Kidney (tissue), 14 donors: ENCODE results near the gene ZNF57. TPM values are rescaled to one million over a fixed set of nuclear protein-coding genes. Genes with fewer than 3 reads are reported as not detected.

Source experiments
- DNase-seq, 5 donors: peaks; one replicate each; pipeline ENCODE4 v3.0.0-alpha.2; 2013 to 2020
- FAIRE-seq: peaks from 2 replicates; lab custom pipeline; 2012; peaks lifted over from hg19 to GRCh38; lab: Jason Lieb, UNC
- H3K27ac ChIP-seq, 2 donors: one replicate each; pipeline ENCODE4 v1.7.0; 2013; ENCODE audit warnings: low read depth in 2 of 2, low read length in 2 of 2, inconsistent platforms in 1 of 2
- H3K27me3 ChIP-seq: one replicate; pipeline ENCODE4 v1.7.1; 2013; ENCODE audit warnings: low read length, inconsistent platforms; ENCODE audit not compliant: control insufficient read depth, insufficient read depth
- H3K36me3 ChIP-seq, 3 donors: one replicate each; pipeline versions ENCODE4 v1.7.0 to v1.7.1; 2013; ENCODE audit warnings: low read length in 3 of 3, control low read depth in 1 of 3, inconsistent platforms in 1 of 3; ENCODE audit not compliant: insufficient read depth in 3 of 3, control insufficient read depth in 2 of 3
- H3K4me1 ChIP-seq, 3 donors: one replicate each; pipeline versions ENCODE4 v1.7.0 to v1.7.1; 2013; ENCODE audit warnings: low read length in 3 of 3, inconsistent platforms in 1 of 3, low read depth in 1 of 3; ENCODE audit not compliant: control insufficient read depth in 2 of 3, insufficient read depth in 2 of 3
- H3K4me3 ChIP-seq, 3 donors: one replicate each; pipeline versions ENCODE4 v1.7.0 to v1.8.1; 2013; ENCODE audit warnings: low read length in 3 of 3, control low read depth in 1 of 3, inconsistent platforms in 1 of 3
- H3K9ac ChIP-seq, 3 donors: one replicate each; pipeline versions ENCODE4 v1.7.0 to v1.7.1; 2013; ENCODE audit warnings: low read length in 3 of 3, control low read depth in 1 of 3, inconsistent platforms in 1 of 3
- H3K9me3 ChIP-seq, 3 donors: one replicate each; pipeline versions ENCODE4 v1.7.0 to v1.7.1; 2013; ENCODE audit warnings: low read length in 3 of 3, control low read depth in 1 of 3, inconsistent platforms in 1 of 3; ENCODE audit not compliant: control insufficient read depth in 2 of 3, insufficient read depth in 1 of 3
- intact Hi-C: fragments of 100-400 bp; cut with DNase I; formaldehyde crosslinking; loops from one replicate; pipeline ENCODE4 v1.11.1; 2022
- polyA plus RNA-seq: library from polyadenylated mRNA; stranded (reverse); fragments of 350-450 nt; fragmentation: Illumina TruSeq; extraction: RNeasy Lipid Tissue Mini Kit (QIAGEN cat#74804); gene quantifications from one replicate; pipeline ENCODE4 v1.2.3, GENCODE V29; 2014; ENCODE audit warnings: low read depth, low replicate concordance; ENCODE audit not compliant: insufficient read depth
- total RNA-seq: library from RNA; stranded (reverse); fragmentation: NEBNext Ultra II Directional; extraction: Animal tissue kit (Norgen Biotek cat#: 25700); gene quantifications from one replicate; pipeline ENCODE4 v1.2.1, GENCODE V29; 2021
- TF ChIP-seq, protein P1 (sequence below): IDR thresholded peaks from 3 replicates; pipeline ENCODE4 v1.5.1; 2012; ENCODE audit warnings: mild to moderate bottlenecking, moderate library complexity, borderline replicate concordance; ENCODE audit not compliant: insufficient read depth; ENCODE audit errors: extremely low read depth
- donor health status: control.
- donor health status: control.
- donor health status: control.
- donor health status: control.
- donor health status: control.
- donor health status: DM: yes; HTN: yes; CAD: no.
- donor health status: Normal renal cell carcinoma (clear cell type).

Gene ZNF57
- total and polyA plus RNA-seq, 2 donors from 2014 or later: 6.1 to 6.2 TPM

GRCh38 chr19:2964874-2965273 is 64.1 kb downstream of the ZNF57 start:
- no peaks in the 10 kb centered on the region for H3K27me3 ChIP-seq
- H3K4me3 ChIP-seq: no peak overlapping the region
- H3K9me3 ChIP-seq: no peaks in the 10 kb centered on the region
- H3K9ac ChIP-seq: no peak overlapping the region
- intact Hi-C loops: loop anchor here (10.0 kb wide), 1 partner anchor 140 kb away; no protein-coding TSS in a partner anchor
- TF ChIP-seq, protein P1, sequence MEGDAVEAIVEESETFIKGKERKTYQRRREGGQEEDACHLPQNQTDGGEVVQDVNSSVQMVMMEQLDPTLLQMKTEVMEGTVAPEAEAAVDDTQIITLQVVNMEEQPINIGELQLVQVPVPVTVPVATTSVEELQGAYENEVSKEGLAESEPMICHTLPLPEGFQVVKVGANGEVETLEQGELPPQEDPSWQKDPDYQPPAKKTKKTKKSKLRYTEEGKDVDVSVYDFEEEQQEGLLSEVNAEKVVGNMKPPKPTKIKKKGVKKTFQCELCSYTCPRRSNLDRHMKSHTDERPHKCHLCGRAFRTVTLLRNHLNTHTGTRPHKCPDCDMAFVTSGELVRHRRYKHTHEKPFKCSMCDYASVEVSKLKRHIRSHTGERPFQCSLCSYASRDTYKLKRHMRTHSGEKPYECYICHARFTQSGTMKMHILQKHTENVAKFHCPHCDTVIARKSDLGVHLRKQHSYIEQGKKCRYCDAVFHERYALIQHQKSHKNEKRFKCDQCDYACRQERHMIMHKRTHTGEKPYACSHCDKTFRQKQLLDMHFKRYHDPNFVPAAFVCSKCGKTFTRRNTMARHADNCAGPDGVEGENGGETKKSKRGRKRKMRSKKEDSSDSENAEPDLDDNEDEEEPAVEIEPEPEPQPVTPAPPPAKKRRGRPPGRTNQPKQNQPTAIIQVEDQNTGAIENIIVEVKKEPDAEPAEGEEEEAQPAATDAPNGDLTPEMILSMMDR: no peak
- no peak overlapping the region for H3K27ac ChIP-seq
- peaks cover 0 to 5% (median 0%) of the 10 kb centered on the region in 3 donors for H3K4me1 ChIP-seq
- FAIRE-seq (no peak), DNase-seq (no peak)
- no peaks in the 10 kb centered on the region for H3K36me3 ChIP-seq

GRCh38 chr19:2967972-2968371 is 67.2 kb downstream of the ZNF57 start:
- TF ChIP-seq, protein P1: no peak
- no peaks in the 10 kb centered on the region for H3K9me3 ChIP-seq
- intact Hi-C loops: loop anchor here (10.0 kb wide), 1 partner anchor 137 kb away; no protein-coding TSS in a partner anchor
- H3K4me1 ChIP-seq: peaks cover 0 to 15% (median 11%) of the 10 kb centered on the region in 3 donors
- FAIRE-seq: no peak
- no peak for DNase-seq
- H3K36me3 ChIP-seq: no peaks in the 10 kb centered on the region
- no peak overlapping the region for H3K9ac ChIP-seq
- H3K4me3 ChIP-seq: no peak overlapping the region
- no peaks in the 10 kb centered on the region for H3K27me3 ChIP-seq
- H3K27ac ChIP-seq: no peak overlapping the region

Other genes starting within 250 kb of the ZNF57 start
- 9.9 TPM for gene GNG7, start 198.2 kb upstream of the ZNF57 start, total RNA-seq
- gene GNG7, start 198.2 kb upstream of the ZNF57 start, polyA plus RNA-seq: 13.4 TPM
- gene DIRAS1, start 179.6 kb upstream of the ZNF57 start, total RNA-seq: 2.3 TPM
- gene DIRAS1, start 179.6 kb upstream of the ZNF57 start, polyA plus RNA-seq: 7.6 TPM
- gene SLC39A3, start 160.9 kb upstream of the ZNF57 start, total RNA-seq: 31.1 TPM
- 38.0 TPM for gene SLC39A3, start 160.9 kb upstream of the ZNF57 start, polyA plus RNA-seq
- gene SGTA, start 117.7 kb upstream of the ZNF57 start, total RNA-seq: 50.4 TPM
- 66.2 TPM for gene SGTA, start 117.7 kb upstream of the ZNF57 start, polyA plus RNA-seq
- gene THOP1, start 115.4 kb upstream of the ZNF57 start, total RNA-seq: 42.9 TPM
- 36.8 TPM for gene THOP1, start 115.4 kb upstream of the ZNF57 start, polyA plus RNA-seq
- gene ZNF554, start 81.1 kb upstream of the ZNF57 start, total RNA-seq: 6.9 TPM
- 3.6 TPM for gene ZNF554, start 81.1 kb upstream of the ZNF57 start, polyA plus RNA-seq
- 9.8 TPM for gene ZNF555, start 59.5 kb upstream of the ZNF57 start, total RNA-seq
- gene ZNF555, start 59.5 kb upstream of the ZNF57 start, polyA plus RNA-seq: 3.9 TPM
- 0.76 TPM for gene ZNF556, start 33.6 kb upstream of the ZNF57 start, total RNA-seq
- 0.56 TPM for gene ZNF556, start 33.6 kb upstream of the ZNF57 start, polyA plus RNA-seq
- gene ZNF77, start 44.0 kb downstream of the ZNF57 start, total RNA-seq: 5.1 TPM
- gene ZNF77, start 44.0 kb downstream of the ZNF57 start, polyA plus RNA-seq: 2.4 TPM
- gene TLE6, start 76.6 kb downstream of the ZNF57 start, total RNA-seq: 3.7 TPM
- gene TLE6, start 76.6 kb downstream of the ZNF57 start, polyA plus RNA-seq: 5.2 TPM
- gene TLE2, start 128.4 kb downstream of the ZNF57 start, total RNA-seq: 76.6 TPM
- gene TLE2, start 128.4 kb downstream of the ZNF57 start, polyA plus RNA-seq: 28.2 TPM
- 526 TPM for gene TLE5, start 161.6 kb downstream of the ZNF57 start, total RNA-seq
- 580 TPM for gene TLE5, start 161.6 kb downstream of the ZNF57 start, polyA plus RNA-seq
- gene GNA11, start 193.4 kb downstream of the ZNF57 start, total RNA-seq: 69.4 TPM
- gene GNA11, start 193.4 kb downstream of the ZNF57 start, polyA plus RNA-seq: 43.9 TPM
- gene GNA15, start 235.1 kb downstream of the ZNF57 start, total RNA-seq: 8.7 TPM
- 1.7 TPM for gene GNA15, start 235.1 kb downstream of the ZNF57 start, polyA plus RNA-seq